Measurements from ENCODE around the gene STXBP5L.

STXBP5L gene

DNA sequence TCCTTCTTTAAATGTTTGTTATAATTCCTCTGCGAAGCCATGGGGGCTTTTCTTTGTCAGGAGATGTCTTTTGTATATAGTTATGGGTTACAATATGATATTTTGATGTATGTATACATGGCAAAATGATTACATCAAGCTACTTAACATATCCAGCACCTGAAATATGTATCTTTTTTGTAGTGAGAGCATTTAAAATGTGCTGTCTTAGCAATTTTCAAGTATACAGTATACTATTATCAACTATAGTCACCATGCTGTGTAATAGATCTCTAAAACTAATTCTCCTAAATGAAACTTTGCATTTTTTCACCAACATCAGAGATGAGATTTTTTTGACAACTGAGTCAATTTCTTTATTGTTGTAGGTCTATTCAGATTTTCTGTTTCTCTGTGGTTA lies 77.2 kb downstream of the STXBP5L start:
- TF ChIP-seq BACH2 (CRISPR knock-in tag; IDR thresholded peaks at IDR 0.05; ENCODE audit: borderline replicate concordance) (no peak), ZNF70 (CRISPR knock-in tag; IDR thresholded peaks at IDR 0.05) (no peak), PPARA (CRISPR knock-in tag; IDR thresholded peaks at IDR 0.05; ENCODE audit: borderline replicate concordance) (no peak), ARNTL (CRISPR knock-in tag; IDR thresholded peaks at IDR 0.05; ENCODE audit: borderline replicate concordance, low read depth) (no peak), ZNF8 (CRISPR knock-in tag; IDR thresholded peaks at IDR 0.05) (no peak), ESRRG (CRISPR knock-in tag; IDR thresholded peaks at IDR 0.05) (no peak), CSRNP3 (CRISPR knock-in tag; IDR thresholded peaks at IDR 0.05) (no peak)
- TF ChIP-seq, protein P1, sequence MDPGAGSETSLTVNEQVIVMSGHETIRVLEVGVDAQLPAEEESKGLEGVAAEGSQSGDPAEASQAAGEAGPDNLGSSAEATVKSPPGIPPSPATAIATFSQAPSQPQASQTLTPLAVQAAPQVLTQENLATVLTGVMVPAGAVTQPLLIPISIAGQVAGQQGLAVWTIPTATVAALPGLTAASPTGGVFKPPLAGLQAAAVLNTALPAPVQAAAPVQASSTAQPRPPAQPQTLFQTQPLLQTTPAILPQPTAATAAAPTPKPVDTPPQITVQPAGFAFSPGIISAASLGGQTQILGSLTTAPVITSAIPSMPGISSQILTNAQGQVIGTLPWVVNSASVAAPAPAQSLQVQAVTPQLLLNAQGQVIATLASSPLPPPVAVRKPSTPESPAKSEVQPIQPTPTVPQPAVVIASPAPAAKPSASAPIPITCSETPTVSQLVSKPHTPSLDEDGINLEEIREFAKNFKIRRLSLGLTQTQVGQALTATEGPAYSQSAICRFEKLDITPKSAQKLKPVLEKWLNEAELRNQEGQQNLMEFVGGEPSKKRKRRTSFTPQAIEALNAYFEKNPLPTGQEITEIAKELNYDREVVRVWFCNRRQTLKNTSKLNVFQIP (CRISPR knock-in tag; IDR thresholded peaks at IDR 0.05; ENCODE audit: borderline replicate concordance, low read depth), result no peak
- TF ChIP-seq, protein P2, sequence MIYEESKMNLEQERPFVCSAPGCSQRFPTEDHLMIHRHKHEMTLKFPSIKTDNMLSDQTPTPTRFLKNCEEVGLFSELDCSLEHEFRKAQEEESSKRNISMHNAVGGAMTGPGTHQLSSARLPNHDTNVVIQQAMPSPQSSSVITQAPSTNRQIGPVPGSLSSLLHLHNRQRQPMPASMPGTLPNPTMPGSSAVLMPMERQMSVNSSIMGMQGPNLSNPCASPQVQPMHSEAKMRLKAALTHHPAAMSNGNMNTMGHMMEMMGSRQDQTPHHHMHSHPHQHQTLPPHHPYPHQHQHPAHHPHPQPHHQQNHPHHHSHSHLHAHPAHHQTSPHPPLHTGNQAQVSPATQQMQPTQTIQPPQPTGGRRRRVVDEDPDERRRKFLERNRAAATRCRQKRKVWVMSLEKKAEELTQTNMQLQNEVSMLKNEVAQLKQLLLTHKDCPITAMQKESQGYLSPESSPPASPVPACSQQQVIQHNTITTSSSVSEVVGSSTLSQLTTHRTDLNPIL (CRISPR knock-in tag; IDR thresholded peaks at IDR 0.05; ENCODE audit: low read depth), result no peak

GRCh38 chr3:120988994-120989393 lies 81.0 kb downstream of the STXBP5L start:
- TF ChIP-seq CSDC2 (CRISPR knock-in tag; IDR thresholded peaks at IDR 0.05) (no peak), PATZ1 (CRISPR knock-in tag; IDR thresholded peaks at IDR 0.05; ENCODE audit: borderline replicate concordance) (no peak), ZC3H10 (CRISPR knock-in tag; IDR thresholded peaks at IDR 0.05) (no peak), OSR1 (CRISPR knock-in tag; IDR thresholded peaks at IDR 0.05) (no peak), TOX (CRISPR knock-in tag; IDR thresholded peaks at IDR 0.05; ENCODE audit: borderline replicate concordance) (no peak), ZFP30 (CRISPR knock-in tag; IDR thresholded peaks at IDR 0.05) (no peak), CSRNP3 (CRISPR knock-in tag; IDR thresholded peaks at IDR 0.05) (no peak), ZNF8 (CRISPR knock-in tag; IDR thresholded peaks at IDR 0.05) (no peak), RARB (CRISPR knock-in tag; IDR thresholded peaks at IDR 0.05) (no peak), ZNF565 (CRISPR knock-in tag; conservative IDR thresholded peaks at IDR 0.05; ENCODE audit: low read depth) (no peak)
- TF ChIP-seq, protein P1 (CRISPR knock-in tag; IDR thresholded peaks at IDR 0.05; ENCODE audit: borderline replicate concordance, low read depth), result no peak
- no peak for ATAC-seq

More for the DNA sequence above, 77.2 kb downstream of the STXBP5L start:
- no peak for ATAC-seq

DNA sequence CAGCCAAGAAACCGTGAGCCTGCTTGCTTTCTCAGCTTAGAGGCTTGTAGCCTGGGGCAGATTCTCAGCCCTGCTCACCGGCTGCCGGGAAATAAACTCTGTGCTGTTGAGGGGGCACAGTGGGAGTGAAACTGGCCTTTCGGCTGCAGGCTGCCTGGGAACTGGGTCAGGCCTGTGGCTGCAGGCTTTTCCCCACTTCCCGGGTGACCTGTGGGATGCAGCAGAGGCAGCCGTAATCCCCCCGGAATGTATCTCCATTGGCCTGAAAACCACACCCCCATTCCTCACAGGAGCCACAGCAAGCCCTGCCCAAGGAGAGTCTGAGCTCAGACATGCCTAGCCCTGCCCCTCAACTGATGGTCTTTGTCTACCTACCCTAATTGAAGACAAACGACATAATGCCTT lies 110.9 kb downstream of the STXBP5L start:
- TF ChIP-seq TOX (CRISPR knock-in tag; IDR thresholded peaks at IDR 0.05; ENCODE audit: borderline replicate concordance) (no peak), ZC3H10 (CRISPR knock-in tag; IDR thresholded peaks at IDR 0.05) (no peak), CSDC2 (CRISPR knock-in tag; IDR thresholded peaks at IDR 0.05) (no peak), ARNTL (CRISPR knock-in tag; IDR thresholded peaks at IDR 0.05; ENCODE audit: borderline replicate concordance, low read depth) (no peak), ZNF8 (CRISPR knock-in tag; IDR thresholded peaks at IDR 0.05) (no peak), PPARA (CRISPR knock-in tag; IDR thresholded peaks at IDR 0.05; ENCODE audit: borderline replicate concordance) (no peak)
- TF ChIP-seq, protein P1 (CRISPR knock-in tag; IDR thresholded peaks at IDR 0.05; ENCODE audit: borderline replicate concordance, low read depth), result no peak
- no peak for ATAC-seq

All from SK-N-SH treated with all-trans-retinoic acid at 6 μM for 48 hours (cell line).